ENCODE results near the gene L3MBTL1. TPM values are rescaled to one million over a fixed set of nuclear protein-coding genes. Genes with fewer than 3 reads are reported as not detected.

The L3MBTL1 gene
- total RNA-seq, 2 donors from 2014 or later: 4.1 to 28.2 TPM

DNA sequence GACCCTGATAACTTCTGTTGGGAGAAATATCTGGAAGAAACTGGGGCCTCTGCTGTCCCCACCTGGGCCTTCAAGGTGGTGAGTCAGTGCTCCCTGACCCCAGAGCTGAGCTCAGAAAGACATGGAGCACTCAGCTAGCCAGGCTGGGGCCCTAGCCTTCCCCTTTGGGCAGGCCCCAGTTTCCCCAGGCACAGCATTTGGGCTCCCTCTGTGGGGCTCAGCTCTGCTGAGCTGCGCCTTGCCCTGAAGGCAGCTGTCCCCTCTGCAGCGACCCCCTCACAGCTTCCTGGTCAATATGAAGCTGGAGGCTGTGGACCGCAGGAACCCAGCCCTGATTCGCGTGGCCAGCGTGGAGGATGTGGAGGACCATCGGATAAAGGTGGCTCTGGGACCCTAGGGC lies 26.5 kb downstream of the L3MBTL1 start:
- Histone ChIP-seq H3K4me3 (no peak overlapping the region), H3K27me3 (no peaks in the 10 kb centered on the region), H3K9me3 (no peaks in the 10 kb centered on the region), H3K36me3 (no peaks in the 10 kb centered on the region), H3K27ac (no peak overlapping the region), H3K4me1 (no peaks in the 10 kb centered on the region)
- no peak for DNase-seq (ENCODE audit: low spot score)
- TF ChIP-seq, protein P1, sequence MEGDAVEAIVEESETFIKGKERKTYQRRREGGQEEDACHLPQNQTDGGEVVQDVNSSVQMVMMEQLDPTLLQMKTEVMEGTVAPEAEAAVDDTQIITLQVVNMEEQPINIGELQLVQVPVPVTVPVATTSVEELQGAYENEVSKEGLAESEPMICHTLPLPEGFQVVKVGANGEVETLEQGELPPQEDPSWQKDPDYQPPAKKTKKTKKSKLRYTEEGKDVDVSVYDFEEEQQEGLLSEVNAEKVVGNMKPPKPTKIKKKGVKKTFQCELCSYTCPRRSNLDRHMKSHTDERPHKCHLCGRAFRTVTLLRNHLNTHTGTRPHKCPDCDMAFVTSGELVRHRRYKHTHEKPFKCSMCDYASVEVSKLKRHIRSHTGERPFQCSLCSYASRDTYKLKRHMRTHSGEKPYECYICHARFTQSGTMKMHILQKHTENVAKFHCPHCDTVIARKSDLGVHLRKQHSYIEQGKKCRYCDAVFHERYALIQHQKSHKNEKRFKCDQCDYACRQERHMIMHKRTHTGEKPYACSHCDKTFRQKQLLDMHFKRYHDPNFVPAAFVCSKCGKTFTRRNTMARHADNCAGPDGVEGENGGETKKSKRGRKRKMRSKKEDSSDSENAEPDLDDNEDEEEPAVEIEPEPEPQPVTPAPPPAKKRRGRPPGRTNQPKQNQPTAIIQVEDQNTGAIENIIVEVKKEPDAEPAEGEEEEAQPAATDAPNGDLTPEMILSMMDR (IDR thresholded peaks at IDR 0.05): no peak

DNA sequence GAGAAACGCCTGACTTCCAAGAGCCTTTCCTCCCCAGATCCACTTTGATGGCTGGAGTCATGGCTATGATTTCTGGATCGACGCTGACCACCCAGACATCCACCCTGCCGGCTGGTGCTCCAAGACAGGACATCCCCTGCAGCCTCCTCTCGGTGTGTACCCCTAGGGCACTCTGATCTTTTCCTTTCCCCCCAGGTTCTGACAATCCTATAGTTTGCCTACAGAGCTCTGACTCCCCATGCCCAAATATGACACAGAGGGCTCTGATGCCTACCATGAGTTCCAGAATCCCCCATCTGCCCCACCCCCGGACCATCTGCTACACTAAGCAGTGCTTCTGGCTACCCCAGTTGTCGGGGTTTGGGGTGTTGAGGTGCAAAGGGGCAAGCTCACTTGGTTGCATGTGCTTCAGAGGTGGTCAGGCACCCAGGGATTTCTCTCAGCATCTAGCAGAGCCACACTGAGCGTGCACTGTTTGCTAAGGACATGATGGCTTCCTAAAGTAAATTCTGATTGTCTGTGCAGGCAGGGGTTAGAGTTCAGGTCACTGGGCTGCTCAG lies 27.4 kb downstream of the L3MBTL1 start:
- Histone ChIP-seq H3K4me1 (no peaks in the 10 kb centered on the region), H3K27ac (no peak overlapping the region), H3K4me3 (no peak overlapping the region), H3K27me3 (no peaks in the 10 kb centered on the region), H3K9me3 (no peaks in the 10 kb centered on the region), H3K36me3 (no peaks in the 10 kb centered on the region)
- TF ChIP-seq, protein P1 (IDR thresholded peaks at IDR 0.05): no peak
- DNase-seq (ENCODE audit: low spot score): no peak

DNA sequence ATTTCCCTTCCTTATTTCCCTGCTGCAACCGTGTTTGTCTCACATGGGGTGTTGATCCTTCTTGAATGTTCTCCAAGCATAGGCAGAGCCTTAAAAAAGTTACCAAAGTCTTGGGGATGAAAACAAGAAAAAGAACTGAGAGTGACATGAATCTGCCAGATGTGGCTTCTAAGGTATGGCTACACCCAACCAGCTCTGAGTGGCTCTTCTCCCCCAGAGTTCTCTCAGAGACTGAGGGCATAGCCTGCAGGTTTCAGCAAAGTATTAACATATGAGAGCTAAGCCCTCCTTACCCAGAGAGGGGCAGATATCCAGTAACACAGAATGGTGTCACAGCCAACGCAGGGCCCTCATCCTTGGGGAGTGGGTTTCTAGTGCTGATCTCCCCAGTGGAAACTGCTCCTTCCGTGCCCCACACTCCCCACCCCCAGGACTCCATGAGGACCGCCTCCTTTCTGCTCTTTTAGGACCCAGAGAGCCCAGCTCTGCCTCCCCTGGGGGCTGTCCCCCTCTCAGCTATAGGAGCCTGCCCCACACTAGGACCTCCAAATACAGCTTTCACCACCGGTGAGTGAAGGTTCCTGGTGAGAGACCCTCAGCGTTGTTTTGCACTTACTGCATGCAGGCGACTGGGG lies 28.0 kb downstream of the L3MBTL1 start:
- no peaks in the 10 kb centered on the region for H3K4me1 ChIP-seq
- H3K27ac ChIP-seq: no peak overlapping the region
- TF ChIP-seq, protein P1 (IDR thresholded peaks at IDR 0.05): no peak
- H3K27me3 ChIP-seq: no peaks in the 10 kb centered on the region
- no peak for DNase-seq (ENCODE audit: low spot score)
- H3K36me3 ChIP-seq: no peaks in the 10 kb centered on the region
- no peak overlapping the region for H3K4me3 ChIP-seq
- H3K9me3 ChIP-seq: no peaks in the 10 kb centered on the region

DNA sequence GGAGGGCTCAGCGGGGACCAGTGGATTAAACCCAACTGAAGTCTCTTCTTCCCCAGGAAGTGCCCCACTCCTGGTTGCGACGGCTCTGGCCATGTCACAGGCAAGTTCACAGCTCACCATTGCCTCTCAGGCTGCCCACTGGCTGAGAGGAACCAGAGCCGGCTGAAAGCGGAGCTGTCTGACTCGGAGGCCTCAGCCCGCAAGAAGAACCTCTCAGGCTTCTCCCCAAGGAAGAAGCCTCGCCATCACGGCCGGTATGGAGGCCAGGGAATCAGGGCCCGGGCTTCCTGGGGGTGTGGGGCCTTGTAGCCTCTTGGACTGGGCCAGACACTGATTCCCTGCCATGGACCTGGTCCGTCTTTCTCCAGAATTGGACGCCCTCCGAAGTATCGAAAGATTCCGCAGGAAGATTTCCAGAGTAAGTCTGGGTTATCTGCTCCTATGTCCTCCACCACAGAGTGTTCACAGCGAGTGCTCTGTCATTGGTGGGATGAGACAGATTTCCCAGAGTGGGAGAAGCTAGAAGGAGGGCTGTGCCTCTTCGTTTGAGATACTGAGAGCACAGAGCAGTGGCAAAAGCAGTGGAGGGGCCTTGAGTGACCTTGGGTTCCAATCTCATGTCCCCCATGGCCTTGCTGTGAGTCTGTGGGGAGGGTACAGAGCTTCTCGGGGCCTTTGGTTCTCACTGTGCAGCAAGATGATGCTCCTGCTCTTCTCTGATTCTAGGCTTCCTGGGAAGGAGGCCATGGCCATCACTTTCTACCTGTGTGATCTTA lies 28.7 kb downstream of the L3MBTL1 start:
- DNase-seq (ENCODE audit: low spot score): no peak
- no peak overlapping the region for H3K4me3 ChIP-seq

DNA sequence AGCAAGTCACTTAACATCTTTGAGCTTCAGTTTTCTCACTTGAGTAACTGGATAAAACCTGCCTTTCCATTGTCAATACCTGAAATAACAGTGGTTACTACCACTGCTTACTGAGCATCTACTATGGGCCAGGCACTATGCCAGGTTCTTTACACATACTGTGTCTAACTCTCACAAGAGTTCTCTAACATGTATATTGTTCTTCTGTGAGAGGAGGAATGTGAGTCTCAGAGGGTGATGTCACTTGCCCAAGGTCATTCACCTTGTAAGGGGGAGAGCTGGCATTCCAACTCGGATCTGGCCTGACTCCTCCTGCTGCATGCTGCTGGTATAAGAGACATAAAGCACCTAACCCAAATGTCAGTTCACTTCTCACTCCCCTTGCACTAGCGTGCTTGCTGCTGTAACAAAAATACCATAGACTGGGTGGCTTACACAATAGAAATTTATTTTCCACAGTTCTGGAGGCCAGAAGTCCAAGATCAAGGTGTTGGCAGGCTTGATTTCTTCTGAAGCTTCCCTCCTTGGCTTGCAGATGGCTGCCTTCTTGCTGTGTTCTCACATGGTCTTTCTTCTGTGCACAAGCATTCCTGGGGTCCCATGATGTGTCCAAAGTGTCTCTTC lies 29.4 kb downstream of the L3MBTL1 start:
- no peak for DNase-seq (ENCODE audit: low spot score)
- Histone ChIP-seq H3K9me3 (no peaks in the 10 kb centered on the region), H3K36me3 (no peaks in the 10 kb centered on the region), H3K4me3 (no peak overlapping the region), H3K27me3 (no peaks in the 10 kb centered on the region), H3K4me1 (no peaks in the 10 kb centered on the region), H3K27ac (no peak overlapping the region)
- TF ChIP-seq, protein P1 (IDR thresholded peaks at IDR 0.05): no peak

More for the DNA sequence above, 28.7 kb downstream of the L3MBTL1 start:
- H3K4me1 ChIP-seq: no peaks in the 10 kb centered on the region
- no peaks in the 10 kb centered on the region for H3K36me3 ChIP-seq
- TF ChIP-seq, protein P1 (IDR thresholded peaks at IDR 0.05): no peak
- no peaks in the 10 kb centered on the region for H3K27me3 ChIP-seq
- H3K9me3 ChIP-seq: no peaks in the 10 kb centered on the region
- H3K27ac ChIP-seq: no peak overlapping the region

Measured in right atrium auricular region (tissue), 2 donors.